ENCODE results near the gene MYO5B. TPM values are rescaled to one million over a fixed set of nuclear protein-coding genes. Genes with fewer than 3 reads are reported as not detected.

Gene MYO5B
- total and polyA plus RNA-seq, 4 donors = 5.4 to 23.4 (median 11.4) TPM

DNA sequence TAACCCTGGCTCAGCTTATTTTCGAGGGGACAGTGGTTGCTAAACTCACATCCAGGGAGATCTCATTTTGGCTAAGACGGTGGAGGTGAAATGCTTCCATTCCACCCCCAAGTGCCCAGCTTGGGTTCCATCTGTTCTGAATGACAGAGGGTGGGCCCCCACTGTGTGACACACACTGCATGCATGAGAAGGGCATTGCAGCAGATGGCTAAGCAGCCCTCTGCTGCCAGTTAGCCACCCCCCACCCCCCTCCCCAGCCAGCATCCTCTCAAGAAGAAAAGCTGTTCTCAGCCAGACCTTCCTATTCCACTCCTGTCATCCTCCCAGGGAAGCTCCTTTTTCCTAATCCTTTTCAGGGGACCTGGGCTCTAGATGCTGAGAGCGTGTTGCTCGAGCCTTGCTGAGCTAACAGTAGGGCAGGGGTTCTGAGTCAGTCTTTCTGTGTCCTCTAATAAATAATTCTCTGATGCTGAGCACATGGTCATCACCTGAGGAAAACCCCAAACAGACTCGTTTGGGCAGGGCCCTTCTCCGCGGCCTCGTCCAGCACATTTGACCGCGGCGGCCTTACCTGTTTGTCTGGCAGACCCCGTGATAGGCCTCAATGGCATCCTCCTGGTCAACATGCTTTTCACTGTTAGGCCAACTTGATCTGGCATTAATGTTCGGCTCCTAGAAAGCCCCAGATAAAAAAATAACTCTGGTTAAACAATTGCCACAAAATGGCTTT is 332.1 kb downstream of the MYO5B start:
- Histone ChIP-seq H3K36me3 (ENCODE audit: control insufficient read depth in 4 of 4, insufficient read depth in 3 of 4, low read depth in 1 of 4, low read length in 3 of 4) (no peaks in the 10 kb centered on the region), H3K9me3 (ENCODE audit: control insufficient read depth in 4 of 4, low read length in 3 of 4) (no peaks in the 10 kb centered on the region), H3K27ac (ENCODE audit: low read depth in 1 of 2, low read length in 2 of 2) (no peak overlapping the region), H3K4me3 (ENCODE audit: low read depth in 1 of 3, low read length in 3 of 3) (no peak overlapping the region), H3K9ac (ENCODE audit: low read depth in 1 of 2, low read length in 2 of 2) (no peak overlapping the region), H3K27me3 (ENCODE audit: control insufficient read depth in 4 of 4, insufficient read depth in 4 of 4, low read length in 3 of 4) (no peaks in the 10 kb centered on the region), H3K4me1 (ENCODE audit: control insufficient read depth in 4 of 4, insufficient read depth in 4 of 4, low read length in 3 of 4) (peaks cover 0 to 17% (median 13%) of the 10 kb centered on the region in 4 donors)
- no peak for DNase-seq (ENCODE audit: low spot score)
- WGBS = 90% methylated on average over 13 of the region's 13 CpGs
- TF ChIP-seq, protein P1, sequence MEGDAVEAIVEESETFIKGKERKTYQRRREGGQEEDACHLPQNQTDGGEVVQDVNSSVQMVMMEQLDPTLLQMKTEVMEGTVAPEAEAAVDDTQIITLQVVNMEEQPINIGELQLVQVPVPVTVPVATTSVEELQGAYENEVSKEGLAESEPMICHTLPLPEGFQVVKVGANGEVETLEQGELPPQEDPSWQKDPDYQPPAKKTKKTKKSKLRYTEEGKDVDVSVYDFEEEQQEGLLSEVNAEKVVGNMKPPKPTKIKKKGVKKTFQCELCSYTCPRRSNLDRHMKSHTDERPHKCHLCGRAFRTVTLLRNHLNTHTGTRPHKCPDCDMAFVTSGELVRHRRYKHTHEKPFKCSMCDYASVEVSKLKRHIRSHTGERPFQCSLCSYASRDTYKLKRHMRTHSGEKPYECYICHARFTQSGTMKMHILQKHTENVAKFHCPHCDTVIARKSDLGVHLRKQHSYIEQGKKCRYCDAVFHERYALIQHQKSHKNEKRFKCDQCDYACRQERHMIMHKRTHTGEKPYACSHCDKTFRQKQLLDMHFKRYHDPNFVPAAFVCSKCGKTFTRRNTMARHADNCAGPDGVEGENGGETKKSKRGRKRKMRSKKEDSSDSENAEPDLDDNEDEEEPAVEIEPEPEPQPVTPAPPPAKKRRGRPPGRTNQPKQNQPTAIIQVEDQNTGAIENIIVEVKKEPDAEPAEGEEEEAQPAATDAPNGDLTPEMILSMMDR (IDR thresholded peaks at IDR 0.05; ENCODE audit: low read depth, low read length, missing input control) = no peak
- TF ChIP-seq FOXA1 (IDR thresholded peaks at IDR 0.05) = no peak

GRCh38 chr18:49861659-49862058 is 333.3 kb downstream of the MYO5B start:
- 61% methylated on average over 3 of the region's 3 CpGs for WGBS
- H3K9ac ChIP-seq (ENCODE audit: low read depth in 1 of 2, low read length in 2 of 2) = no peak overlapping the region
- no peak overlapping the region for H3K4me3 ChIP-seq (ENCODE audit: low read depth in 1 of 3, low read length in 3 of 3)
- TF ChIP-seq, protein P1 (IDR thresholded peaks at IDR 0.05; ENCODE audit: low read depth, low read length, missing input control) = peak; percentile 54
- TF ChIP-seq EGR1 (IDR thresholded peaks at IDR 0.05; ENCODE audit: low read depth in 2 of 2) (no peak), RAD21 (IDR thresholded peaks at IDR 0.05) (peak; percentile 72 to 75), FOXA2 (IDR thresholded peaks at IDR 0.05) (no peak)
- H3K9me3 ChIP-seq (ENCODE audit: control insufficient read depth in 4 of 4, low read length in 3 of 4) = no peaks in the 10 kb centered on the region
- H3K27ac ChIP-seq (ENCODE audit: low read depth in 1 of 2, low read length in 2 of 2) = no peak overlapping the region
- no peak for DNase-seq (ENCODE audit: low spot score)
- H3K4me1 ChIP-seq (ENCODE audit: control insufficient read depth in 4 of 4, insufficient read depth in 4 of 4, low read length in 3 of 4) = peaks cover 0 to 21% (median 13%) of the 10 kb centered on the region in 4 donors
- no peaks in the 10 kb centered on the region for H3K36me3 ChIP-seq (ENCODE audit: control insufficient read depth in 4 of 4, insufficient read depth in 3 of 4, low read depth in 1 of 4, low read length in 3 of 4)
- H3K27me3 ChIP-seq (ENCODE audit: control insufficient read depth in 4 of 4, insufficient read depth in 4 of 4, low read length in 3 of 4) = no peaks in the 10 kb centered on the region

- DNase-seq (ENCODE audit: low spot score) = no peak
- TF ChIP-seq, protein P1 (IDR thresholded peaks at IDR 0.05; ENCODE audit: low read depth, low read length, missing input control) = peak; percentile 7
- no peak for TF ChIP-seq NR2F2 (IDR thresholded peaks at IDR 0.05)
- 80% methylated on average over 12 of the region's 12 CpGs for WGBS
- no peak overlapping the region for H3K4me3 ChIP-seq (ENCODE audit: low read depth in 1 of 3, low read length in 3 of 3)
- H3K27me3 ChIP-seq (ENCODE audit: control insufficient read depth in 4 of 4, insufficient read depth in 4 of 4, low read length in 3 of 4) = no peaks in the 10 kb centered on the region
- peak overlapping the region in 1 of 2 donors; percentile 52 for H3K9ac ChIP-seq (ENCODE audit: low read depth in 1 of 2, low read length in 2 of 2)
- peak overlapping the region; percentile 59 to 81 for H3K27ac ChIP-seq (ENCODE audit: low read depth in 1 of 2, low read length in 2 of 2)
- no peaks in the 10 kb centered on the region for H3K36me3 ChIP-seq (ENCODE audit: control insufficient read depth in 4 of 4, insufficient read depth in 3 of 4, low read depth in 1 of 4, low read length in 3 of 4)
- no peaks in the 10 kb centered on the region for H3K9me3 ChIP-seq (ENCODE audit: control insufficient read depth in 4 of 4, low read length in 3 of 4)
- peaks cover 0 to 21% (median 13%) of the 10 kb centered on the region in 4 donors for H3K4me1 ChIP-seq (ENCODE audit: control insufficient read depth in 4 of 4, insufficient read depth in 4 of 4, low read length in 3 of 4)
Measured at GRCh38 chr18:49859725-49860124, 335.2 kb downstream of the MYO5B start.

Measured in liver (tissue), 9 donors.